ENCODE measurements around the gene RNF180.

The RNF180 gene

DNA sequence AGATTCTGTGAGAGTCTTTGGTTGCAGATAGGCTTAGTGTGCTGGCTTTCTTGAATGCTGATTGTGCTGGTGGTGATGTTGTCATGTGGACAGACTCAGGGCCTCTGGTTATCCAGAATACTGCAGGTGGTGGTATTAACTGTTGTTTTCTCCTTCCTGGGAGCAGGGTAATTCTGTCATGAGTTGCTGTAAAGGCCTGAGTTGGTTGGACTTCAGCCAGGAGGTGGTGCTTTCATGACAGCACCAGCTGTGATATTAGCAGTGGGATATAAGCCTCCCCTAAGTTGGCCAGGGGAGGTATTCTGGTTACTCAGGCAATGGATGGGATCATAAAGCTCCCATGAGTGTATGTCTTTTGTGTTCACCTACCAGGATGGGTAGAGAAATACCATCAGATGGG, 16.4 kb upstream of the RNF180 start:
- H3K79me2 ChIP-seq = peaks cover 6% of the 10 kb centered on the region
- H3K36me3 ChIP-seq (ENCODE audit: control insufficient read depth, insufficient read depth, low read length) = no peaks in the 10 kb centered on the region
- no peak overlapping the region for H2AFZ ChIP-seq
- no peak for TF ChIP-seq CTCF (IDR thresholded peaks at IDR 0.05)
- peaks cover 8% of the 10 kb centered on the region for H3K4me1 ChIP-seq
- H3K9ac ChIP-seq = no peak overlapping the region
- no peaks in the 10 kb centered on the region for H3K27me3 ChIP-seq (ENCODE audit: control insufficient read depth, insufficient read depth, low read length)
- H3K9me3 ChIP-seq (ENCODE audit: control insufficient read depth, low read length) = no peaks in the 10 kb centered on the region
- H3K4me2 ChIP-seq (ENCODE audit: low read length) = no peak overlapping the region
- H3K27ac ChIP-seq = no peak overlapping the region
- no peak overlapping the region for H3K4me3 ChIP-seq (ENCODE audit: low read depth, low read length)

GRCh38 chr5:64149857-64150521, 15.7 kb upstream of the RNF180 start:
- peaks cover 12% of the 10 kb centered on the region for H3K4me1 ChIP-seq
- H2AFZ ChIP-seq = no peak overlapping the region
- no peaks in the 10 kb centered on the region for H3K9me3 ChIP-seq (ENCODE audit: control insufficient read depth, low read length)
- H3K36me3 ChIP-seq (ENCODE audit: control insufficient read depth, insufficient read depth, low read length) = no peaks in the 10 kb centered on the region
- no peaks in the 10 kb centered on the region for H3K27me3 ChIP-seq (ENCODE audit: control insufficient read depth, insufficient read depth, low read length)
- H3K27ac ChIP-seq = no peak overlapping the region
- H3K9ac ChIP-seq = no peak overlapping the region
- TF ChIP-seq CTCF (IDR thresholded peaks at IDR 0.05) = no peak
- no peak overlapping the region for H3K4me2 ChIP-seq (ENCODE audit: low read length)
- peaks cover 6% of the 10 kb centered on the region for H3K79me2 ChIP-seq
- no peak overlapping the region for H3K4me3 ChIP-seq (ENCODE audit: low read depth, low read length)

GRCh38 chr5:64156261-64156660, 9.4 kb upstream of the RNF180 start:
- no peak for TF ChIP-seq CTCF (IDR thresholded peaks at IDR 0.05)
- no peak overlapping the region for H3K9ac ChIP-seq

DNA sequence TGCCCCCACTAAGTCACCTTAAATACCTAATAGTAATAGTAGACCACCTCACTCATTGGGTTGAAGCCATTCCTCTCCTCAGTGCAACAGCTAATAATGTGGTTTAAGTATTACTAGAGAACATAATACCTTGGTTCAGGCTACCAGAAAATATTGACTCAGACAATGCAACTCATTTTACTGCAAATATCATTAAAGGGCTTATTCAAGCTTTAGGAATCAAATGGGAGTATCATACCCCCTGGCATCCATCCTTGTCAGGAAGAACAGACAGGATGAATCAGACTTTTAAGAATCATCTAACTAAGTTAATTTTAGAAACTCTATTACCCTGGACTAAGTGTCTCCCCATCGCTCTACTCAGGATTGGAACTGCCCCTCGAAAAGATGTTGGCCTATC, 6.8 kb upstream of the RNF180 start:
- Histone ChIP-seq H2AFZ (no peak overlapping the region), H3K4me1 (peaks cover 19% of the 10 kb centered on the region), H3K79me2 (peaks cover 2% of the 10 kb centered on the region), H3K9ac (no peak overlapping the region), H3K9me3 (ENCODE audit: control insufficient read depth, low read length) (no peaks in the 10 kb centered on the region), H3K4me2 (ENCODE audit: low read length) (no peak overlapping the region), H3K36me3 (ENCODE audit: control insufficient read depth, insufficient read depth, low read length) (no peaks in the 10 kb centered on the region), H3K4me3 (ENCODE audit: low read depth, low read length) (no peak overlapping the region), H3K27ac (no peak overlapping the region), H3K27me3 (ENCODE audit: control insufficient read depth, insufficient read depth, low read length) (no peaks in the 10 kb centered on the region)
- no peak for TF ChIP-seq CTCF (IDR thresholded peaks at IDR 0.05)

More at GRCh38 chr5:64156261-64156660, 9.4 kb upstream of the RNF180 start:
- peaks cover 2% of the 10 kb centered on the region for H3K79me2 ChIP-seq
- no peak overlapping the region for H3K27ac ChIP-seq
- H3K4me1 ChIP-seq = peaks cover 6% of the 10 kb centered on the region
- H3K27me3 ChIP-seq (ENCODE audit: control insufficient read depth, insufficient read depth, low read length) = no peaks in the 10 kb centered on the region
- no peak overlapping the region for H3K4me3 ChIP-seq (ENCODE audit: low read depth, low read length)
- H3K36me3 ChIP-seq (ENCODE audit: control insufficient read depth, insufficient read depth, low read length) = no peaks in the 10 kb centered on the region
- no peaks in the 10 kb centered on the region for H3K9me3 ChIP-seq (ENCODE audit: control insufficient read depth, low read length)
- H2AFZ ChIP-seq = peak overlapping the region; percentile 28
- no peak overlapping the region for H3K4me2 ChIP-seq (ENCODE audit: low read length)

DNA sequence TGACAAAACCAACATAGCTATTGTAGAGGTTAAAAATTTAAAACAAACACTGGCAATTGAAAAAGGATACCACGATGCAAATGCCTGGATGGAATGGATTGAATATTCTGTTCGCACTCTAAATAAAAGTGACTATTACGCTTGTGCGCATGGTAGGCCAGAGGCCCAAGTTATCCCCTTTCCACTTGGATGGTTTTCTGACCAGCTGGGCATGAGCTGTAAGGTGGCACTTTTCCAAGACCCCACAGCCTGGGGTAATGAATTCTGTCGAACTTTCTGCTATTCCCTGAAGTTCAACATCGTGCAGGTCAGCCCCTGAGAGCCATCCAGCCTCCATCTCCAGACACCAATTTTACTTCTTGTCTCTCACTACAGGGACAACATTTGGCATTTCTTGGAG, 5.4 kb upstream of the RNF180 start:
- Histone ChIP-seq H3K27ac (no peak overlapping the region), H3K9ac (no peak overlapping the region), H3K27me3 (ENCODE audit: control insufficient read depth, insufficient read depth, low read length) (no peaks in the 10 kb centered on the region), H3K9me3 (ENCODE audit: control insufficient read depth, low read length) (no peaks in the 10 kb centered on the region), H3K4me2 (ENCODE audit: low read length) (no peak overlapping the region), H2AFZ (no peak overlapping the region), H3K4me3 (ENCODE audit: low read depth, low read length) (no peak overlapping the region), H3K4me1 (peaks cover 24% of the 10 kb centered on the region), H3K79me2 (peaks cover 2% of the 10 kb centered on the region), H3K36me3 (ENCODE audit: control insufficient read depth, insufficient read depth, low read length) (no peaks in the 10 kb centered on the region)
- no peak for TF ChIP-seq CTCF (IDR thresholded peaks at IDR 0.05)

All from parathyroid adenoma (tissue), 2 donors.